Fibroblast of pulmonary artery (primary cell): ENCODE data around the gene HOXD13.

Experiments used
- DNase-seq: peaks from one replicate; pipeline ENCODE4 v3.0.0-alpha.2; 2010; ENCODE audit warnings: low read depth
- H3K4me3 ChIP-seq: replicated peaks from 2 replicates; pipeline ENCODE4 v1.5.1; 2011; ENCODE audit warnings: low read depth, mild to moderate bottlenecking, control low read depth, low read length, moderate library complexity
- TF ChIP-seq, protein P1 (sequence below): IDR thresholded peaks from 2 replicates; pipeline ENCODE4 v1.5.1; 2011; ENCODE audit warnings: mild to moderate bottlenecking, control low read depth, low read length, inconsistent platforms; ENCODE audit errors: missing control alignments

Gene HOXD13

DNA sequence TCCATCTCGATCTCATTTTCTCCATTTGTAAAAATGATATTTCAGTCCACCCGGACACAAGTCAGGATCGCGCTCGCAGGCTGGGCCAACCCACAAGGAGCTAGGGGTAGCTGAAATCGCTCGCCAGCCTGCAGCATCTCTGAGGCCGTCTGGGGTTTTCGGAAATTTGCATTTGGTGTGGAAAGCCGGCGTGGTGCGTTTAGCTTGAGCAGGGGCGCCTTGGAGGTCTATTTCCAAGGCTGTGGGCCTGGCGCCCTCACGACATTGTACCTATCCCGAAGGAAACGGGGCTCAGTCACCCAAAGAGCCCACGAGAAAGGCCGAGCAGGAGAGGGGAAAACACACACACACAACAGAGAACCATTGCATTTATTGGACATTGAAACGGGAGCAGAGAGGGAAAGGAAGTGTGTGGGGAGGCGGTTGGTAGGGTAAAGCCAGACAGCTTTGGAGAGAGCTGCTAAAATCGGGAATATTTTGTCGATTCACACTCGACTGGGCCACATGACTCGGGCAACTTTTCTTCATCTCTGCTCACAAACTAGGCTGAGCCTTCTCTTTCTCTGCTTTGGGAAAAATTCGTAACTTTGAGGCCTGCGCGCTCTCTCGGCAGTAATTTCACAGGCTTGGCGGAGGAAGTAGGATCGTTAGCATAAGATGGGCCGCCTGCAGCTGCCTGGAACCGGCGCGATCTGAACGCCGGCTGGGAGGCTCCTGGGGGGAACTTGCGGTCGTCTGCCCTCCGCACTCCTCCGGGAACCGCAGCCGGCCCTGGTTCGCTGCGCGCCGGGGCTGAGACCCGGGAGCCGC is 35.9 kb downstream of the HOXD13 start:
- DNase-seq, result no peak
- TF ChIP-seq, protein P1, sequence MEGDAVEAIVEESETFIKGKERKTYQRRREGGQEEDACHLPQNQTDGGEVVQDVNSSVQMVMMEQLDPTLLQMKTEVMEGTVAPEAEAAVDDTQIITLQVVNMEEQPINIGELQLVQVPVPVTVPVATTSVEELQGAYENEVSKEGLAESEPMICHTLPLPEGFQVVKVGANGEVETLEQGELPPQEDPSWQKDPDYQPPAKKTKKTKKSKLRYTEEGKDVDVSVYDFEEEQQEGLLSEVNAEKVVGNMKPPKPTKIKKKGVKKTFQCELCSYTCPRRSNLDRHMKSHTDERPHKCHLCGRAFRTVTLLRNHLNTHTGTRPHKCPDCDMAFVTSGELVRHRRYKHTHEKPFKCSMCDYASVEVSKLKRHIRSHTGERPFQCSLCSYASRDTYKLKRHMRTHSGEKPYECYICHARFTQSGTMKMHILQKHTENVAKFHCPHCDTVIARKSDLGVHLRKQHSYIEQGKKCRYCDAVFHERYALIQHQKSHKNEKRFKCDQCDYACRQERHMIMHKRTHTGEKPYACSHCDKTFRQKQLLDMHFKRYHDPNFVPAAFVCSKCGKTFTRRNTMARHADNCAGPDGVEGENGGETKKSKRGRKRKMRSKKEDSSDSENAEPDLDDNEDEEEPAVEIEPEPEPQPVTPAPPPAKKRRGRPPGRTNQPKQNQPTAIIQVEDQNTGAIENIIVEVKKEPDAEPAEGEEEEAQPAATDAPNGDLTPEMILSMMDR, result no peak
- H3K4me3 ChIP-seq, result no peak overlapping the region

DNA sequence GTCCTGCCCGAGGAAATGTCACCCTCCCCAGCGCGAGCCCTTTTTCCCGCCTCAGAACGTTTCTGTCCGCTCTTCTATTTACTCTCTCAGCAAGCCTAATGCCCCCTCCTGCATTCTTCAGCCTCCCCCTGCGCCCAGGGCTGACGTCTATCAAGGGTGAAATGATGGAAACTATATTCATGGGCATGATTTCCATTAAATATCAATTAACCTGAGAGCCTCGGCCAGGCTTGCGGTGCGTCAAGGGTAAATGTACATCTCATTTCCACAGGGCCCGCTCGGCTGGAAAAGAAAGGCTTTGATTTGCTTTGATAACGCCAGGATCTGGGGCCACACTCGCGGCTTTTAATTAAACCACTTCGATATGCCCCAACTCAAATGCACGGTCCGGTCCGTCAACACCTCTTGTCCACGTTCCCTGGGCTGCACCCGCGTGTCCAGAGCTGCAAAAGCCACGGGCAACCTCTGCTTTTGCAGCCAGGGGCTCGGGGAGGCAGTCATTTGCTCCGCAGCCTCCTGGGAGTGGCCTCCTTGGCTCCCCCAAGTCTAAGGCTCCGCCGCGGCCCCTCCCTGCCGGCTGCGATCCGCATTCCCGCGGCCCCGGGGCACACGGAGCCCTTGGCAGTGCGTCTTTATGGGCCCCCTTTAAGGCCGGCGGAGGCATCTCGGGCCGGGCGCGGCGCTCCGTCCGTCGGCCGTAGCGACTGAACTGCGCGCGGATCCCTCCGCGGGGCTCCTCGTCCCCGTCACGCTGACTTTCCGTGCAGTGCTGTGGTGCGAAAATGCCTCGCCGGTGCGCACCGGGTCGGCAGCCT is 36.7 kb downstream of the HOXD13 start, which contains the start of gene HOXD8:
Gene HOXD8 (plus strand): TSS at position 724 of the 815 bp plus-strand sequence. CDS start 662 bp downstream, outside the sequence.
- no peak within 1 kb of the TSS for H3K4me3 ChIP-seq
- TF ChIP-seq, protein P1, result no peak
- DNase-seq, result peak; percentile 42

DNA sequence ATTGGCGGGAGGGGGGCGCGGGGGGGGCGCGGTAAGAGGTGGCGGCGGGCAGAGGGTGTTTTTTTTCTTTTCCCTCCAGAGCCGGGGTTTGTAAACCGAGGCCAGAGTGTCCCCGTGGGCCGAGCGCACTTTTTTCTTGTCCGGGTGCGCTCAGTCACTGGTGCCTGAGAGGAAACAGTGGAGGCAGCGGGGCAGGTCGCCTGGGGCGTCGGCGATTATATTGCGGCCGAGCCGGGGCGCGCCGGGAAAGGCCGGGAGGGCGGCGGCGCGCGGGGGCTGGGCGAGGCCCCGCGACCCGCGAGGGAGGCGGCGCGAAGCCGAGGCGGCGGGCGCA is 37.3 kb downstream of the HOXD13 start:
- TF ChIP-seq, protein P1, result no peak
- no peak overlapping the region for H3K4me3 ChIP-seq
- DNase-seq, result no peak

DNA sequence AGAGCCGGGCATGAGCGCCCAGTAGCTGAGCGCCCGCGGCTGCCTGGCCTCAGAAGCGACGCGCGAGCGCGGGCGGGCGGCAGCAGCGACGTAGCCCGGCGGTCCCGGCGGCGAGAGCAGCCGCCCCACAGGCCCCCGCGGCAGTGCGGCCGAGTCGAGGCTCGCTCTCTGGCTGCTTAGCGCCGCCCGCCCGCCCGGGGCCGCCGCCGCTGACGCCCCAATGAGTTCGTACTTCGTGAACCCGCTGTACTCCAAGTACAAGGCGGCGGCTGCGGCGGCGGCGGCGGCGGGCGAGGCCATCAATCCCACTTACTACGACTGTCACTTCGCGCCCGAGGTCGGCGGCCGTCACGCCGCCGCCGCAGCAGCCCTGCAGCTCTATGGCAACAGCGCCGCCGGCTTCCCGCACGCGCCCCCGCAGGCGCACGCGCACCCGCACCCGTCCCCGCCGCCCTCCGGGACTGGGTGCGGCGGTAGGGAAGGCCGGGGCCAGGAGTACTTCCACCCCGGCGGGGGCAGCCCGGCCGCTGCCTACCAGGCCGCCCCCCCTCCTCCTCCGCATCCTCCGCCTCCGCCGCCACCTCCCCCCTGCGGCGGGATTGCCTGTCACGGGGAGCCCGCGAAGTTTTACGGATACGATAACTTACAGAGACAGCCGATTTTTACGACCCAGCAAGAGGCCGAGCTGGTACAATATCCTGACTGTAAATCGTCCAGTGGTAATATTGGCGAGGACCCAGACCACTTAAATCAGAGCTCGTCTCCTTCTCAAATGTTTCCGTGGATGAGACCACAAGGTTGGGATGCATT is 37.8 kb downstream of the HOXD13 start:
- DNase-seq, result no peak
- TF ChIP-seq, protein P1, result no peak
- no peak overlapping the region for H3K4me3 ChIP-seq

DNA sequence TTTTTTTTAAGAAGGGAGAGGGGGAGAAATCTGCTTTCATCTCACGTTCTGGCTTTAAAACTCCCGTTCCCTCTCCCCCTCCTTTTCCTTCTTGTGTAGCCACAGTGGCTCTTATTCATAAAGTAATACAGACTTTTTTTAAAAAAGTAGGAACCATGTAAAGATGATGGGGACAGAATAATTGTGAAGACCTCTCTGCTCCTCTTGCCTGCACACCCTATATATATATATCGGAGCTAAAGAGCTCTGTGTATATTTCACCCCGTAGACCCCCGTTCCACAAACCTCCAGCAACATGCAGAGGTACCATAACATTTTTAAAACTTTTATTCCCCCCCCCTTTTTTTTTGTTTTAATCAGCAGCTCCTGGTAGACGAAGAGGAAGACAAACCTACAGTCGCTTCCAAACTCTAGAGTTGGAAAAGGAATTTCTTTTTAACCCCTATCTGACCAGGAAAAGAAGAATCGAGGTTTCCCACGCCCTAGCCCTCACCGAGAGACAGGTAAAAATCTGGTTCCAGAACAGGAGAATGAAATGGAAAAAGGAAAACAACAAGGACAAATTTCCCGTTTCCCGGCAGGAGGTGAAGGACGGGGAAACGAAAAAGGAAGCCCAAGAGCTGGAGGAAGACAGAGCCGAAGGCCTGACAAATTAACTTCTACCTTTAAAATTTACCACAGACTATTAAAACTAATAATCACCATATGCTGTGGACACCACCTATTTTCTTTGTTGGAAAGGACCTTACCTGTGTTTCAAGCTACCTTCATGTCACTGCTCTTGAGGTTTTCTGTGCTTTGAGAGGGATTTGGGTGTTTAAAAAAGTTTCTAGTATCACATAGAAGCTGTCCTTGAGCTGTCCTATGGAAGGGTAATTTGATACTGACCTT is 38.7 kb downstream of the HOXD13 start:
- DNase-seq, result no peak
- H3K4me3 ChIP-seq, result no peak overlapping the region
- TF ChIP-seq, protein P1, result no peak

DNA sequence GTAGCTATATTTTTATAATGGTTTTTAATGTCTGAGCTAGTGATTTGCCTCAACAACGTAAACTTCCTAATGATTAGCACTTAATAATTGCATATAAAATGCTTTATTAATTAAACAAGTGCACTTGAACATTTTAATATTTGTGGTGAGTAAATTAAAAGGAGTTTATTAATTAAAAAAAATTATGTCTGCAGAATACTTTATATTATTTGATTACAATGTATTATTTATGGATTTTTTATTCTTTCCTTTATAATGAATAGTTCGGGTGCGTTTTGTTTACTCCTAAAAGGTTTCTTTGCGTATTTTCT is 39.3 kb downstream of the HOXD13 start:
- TF ChIP-seq, protein P1, result no peak
- no peak for DNase-seq
- no peak overlapping the region for H3K4me3 ChIP-seq
